Lung microvascular endothelial cell (primary cell): ENCODE measurements around the gene GPR61. TPM values are rescaled to one million over a fixed set of nuclear protein-coding genes. Genes with fewer than 3 reads are reported as not detected.
A peak's percentile ranks its signal among the peaks of the same experiment; 100 is the strongest.

ENCODE experiments used
- DNase-seq, 2 donors: peaks; one replicate each; pipeline versions ENCODE4 v3.0.0 to v3.0.0-alpha.2; 2010; ENCODE audit warnings: low read depth in 2 of 2
- total RNA-seq: library from RNA; depleted of rRNA; stranded (reverse); fragments of >200 nt; gene quantifications from 2 replicates; pipeline ENCODE4 v1.2.1, GENCODE V29; 2014

The GPR61 gene
- total RNA-seq, 1 donor from 2014 or later = 0.20 TPM

DNA sequence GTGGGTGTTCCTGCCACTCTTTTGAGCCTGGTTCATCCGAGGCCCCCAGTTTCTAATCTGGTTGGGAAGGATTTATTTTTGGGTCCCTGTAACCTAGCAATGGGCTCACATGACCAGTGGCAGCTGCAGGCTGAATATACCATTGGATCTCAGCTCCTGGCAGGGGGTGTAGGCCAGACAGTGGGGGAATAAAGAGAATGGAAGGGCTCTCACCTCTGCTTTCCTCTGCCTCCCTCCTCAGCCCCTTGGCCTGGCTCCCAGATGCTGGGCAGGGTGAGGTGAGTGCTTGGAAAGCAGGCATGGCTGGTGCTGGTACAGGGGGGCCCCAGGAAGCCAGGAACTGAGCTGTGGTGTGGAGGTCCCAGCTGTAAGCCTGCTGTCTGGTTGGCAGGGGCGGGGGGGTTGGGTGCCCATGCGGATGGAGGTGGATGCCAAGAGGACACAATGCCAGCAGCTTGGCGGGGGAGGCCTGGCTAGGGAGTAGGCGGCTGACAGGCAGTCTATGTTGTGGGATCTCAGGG lies 3.6 kb upstream of the GPR61 start:
- DNase-seq = no peak

DNA sequence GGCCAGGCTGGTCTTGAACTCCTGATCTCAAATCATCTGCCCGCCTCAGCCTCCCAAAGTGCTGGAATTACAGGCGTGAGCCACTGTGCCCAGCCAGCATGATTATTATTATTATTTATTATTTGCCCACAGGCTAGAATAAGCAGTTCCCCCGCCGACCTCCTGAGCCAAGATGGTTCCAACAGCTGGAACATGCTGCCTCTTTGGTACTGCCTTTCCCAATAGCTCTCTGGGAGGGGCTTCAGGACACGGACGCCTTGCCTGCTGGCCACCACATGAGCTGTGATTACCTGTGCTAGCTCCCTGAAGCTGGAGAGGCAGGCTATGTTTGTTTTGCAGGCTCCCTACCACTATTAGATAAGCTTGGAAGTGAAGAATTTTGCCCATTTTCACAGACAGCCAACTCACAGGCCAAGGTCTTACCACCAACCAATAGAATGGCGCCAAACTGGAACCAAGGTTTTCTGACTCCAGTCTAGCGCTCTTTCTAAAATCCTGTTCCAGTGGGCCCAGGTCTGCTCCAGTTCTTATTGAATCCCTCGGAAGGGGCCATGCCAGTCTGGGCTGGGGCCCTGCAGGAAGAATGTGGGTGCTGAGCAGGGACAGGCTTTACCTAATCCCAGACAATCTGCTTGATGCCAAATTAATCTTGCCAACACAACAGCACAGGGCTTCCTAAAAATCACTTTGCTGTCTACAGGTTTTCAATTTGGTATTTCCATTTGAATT lies 2.1 kb upstream of the GPR61 start:
- no peak for DNase-seq

DNA sequence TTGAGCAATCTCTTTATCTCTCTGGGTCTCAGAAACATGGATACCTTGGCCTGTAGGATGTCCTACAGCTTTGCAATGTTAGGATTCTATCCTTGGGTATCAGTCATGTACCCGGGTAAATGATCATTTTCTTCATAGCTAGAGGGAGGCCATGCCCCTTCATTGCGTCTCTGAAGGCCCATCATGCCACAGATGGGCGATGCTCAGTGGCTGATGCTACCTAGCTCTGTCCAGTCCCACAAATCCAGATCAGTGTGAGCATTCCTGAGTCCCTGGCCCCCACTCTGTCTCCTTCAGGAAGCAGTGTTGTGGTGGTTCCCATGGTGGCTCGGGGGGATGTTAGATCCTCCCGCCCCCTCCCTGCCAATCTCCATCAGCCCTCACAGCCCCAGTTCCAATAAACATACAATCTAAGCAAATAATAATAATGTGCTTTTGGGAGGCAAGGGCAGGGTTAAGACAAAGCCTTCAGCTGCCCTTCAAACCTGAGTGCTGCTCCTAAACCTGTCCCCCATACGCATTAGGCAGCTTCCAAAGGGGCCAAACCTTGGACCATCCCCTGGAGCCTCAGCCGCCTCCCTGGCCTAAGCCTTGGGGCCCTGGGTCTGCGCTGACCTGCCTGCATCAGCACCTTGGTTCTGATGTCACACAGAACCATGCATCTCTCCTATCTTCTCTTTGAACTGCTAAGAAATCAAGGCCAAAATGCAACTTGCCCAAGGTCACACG lies 681 bp upstream of the GPR61 start:
- no peak for DNase-seq

DNA sequence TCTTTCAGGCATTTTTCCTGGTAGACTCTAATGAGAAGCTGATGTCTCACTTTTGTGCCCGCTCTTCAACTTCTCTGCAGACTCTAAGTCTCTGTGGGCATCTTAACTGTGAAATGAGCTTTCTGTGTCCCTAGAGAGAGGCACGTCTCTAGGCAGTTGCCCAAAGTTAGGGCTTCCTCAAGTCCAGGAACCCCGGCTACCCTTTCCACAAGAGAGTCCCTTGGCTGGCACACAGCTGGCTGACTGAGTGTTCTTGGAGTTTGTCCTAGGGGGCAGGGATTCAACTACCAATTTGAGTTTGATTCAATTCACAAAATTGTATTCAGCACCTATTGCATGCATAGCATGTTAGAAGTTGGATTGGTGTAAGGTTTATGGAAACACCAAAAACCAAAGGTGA lies 1.4 kb downstream of the GPR61 start:
- no peak for DNase-seq

DNA sequence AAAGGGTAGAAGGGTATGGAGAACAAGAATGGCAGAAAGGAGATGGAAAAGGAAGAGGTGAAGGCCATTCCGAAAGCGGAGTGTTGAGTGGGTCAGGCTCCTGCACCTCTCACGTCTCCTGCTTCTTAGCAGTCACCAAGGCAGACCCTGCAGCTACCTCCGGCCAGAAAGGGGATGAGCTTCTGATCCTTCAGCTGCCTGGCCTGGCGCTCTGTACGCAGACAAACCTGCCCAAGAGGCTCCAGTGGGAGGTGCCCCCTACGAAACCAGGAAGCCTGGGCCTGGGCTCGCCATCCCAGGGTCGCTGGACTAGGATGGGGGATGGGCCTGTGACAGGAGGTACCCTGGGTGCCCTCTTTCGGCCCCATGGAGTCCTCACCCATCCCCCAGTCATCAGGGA lies 3.0 kb downstream of the GPR61 start:
- no peak for DNase-seq

DNA sequence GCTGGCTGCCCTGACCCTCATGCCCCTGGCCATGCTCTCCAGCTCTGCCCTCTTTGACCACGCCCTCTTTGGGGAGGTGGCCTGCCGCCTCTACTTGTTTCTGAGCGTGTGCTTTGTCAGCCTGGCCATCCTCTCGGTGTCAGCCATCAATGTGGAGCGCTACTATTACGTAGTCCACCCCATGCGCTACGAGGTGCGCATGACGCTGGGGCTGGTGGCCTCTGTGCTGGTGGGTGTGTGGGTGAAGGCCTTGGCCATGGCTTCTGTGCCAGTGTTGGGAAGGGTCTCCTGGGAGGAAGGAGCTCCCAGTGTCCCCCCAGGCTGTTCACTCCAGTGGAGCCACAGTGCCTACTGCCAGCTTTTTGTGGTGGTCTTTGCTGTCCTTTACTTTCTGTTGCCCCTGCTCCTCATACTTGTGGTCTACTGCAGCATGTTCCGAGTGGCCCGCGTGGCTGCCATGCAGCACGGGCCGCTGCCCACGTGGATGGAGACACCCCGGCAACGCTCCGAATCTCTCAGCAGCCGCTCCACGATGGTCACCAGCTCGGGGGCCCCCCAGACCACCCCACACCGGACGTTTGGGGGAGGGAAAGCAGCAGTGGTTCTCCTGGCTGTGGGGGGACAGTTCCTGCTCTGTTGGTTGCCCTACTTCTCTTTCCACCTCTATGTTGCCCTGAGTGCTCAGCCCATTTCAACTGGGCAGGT lies 3.8 kb downstream of the GPR61 start:
- DNase-seq = no peak

DNA sequence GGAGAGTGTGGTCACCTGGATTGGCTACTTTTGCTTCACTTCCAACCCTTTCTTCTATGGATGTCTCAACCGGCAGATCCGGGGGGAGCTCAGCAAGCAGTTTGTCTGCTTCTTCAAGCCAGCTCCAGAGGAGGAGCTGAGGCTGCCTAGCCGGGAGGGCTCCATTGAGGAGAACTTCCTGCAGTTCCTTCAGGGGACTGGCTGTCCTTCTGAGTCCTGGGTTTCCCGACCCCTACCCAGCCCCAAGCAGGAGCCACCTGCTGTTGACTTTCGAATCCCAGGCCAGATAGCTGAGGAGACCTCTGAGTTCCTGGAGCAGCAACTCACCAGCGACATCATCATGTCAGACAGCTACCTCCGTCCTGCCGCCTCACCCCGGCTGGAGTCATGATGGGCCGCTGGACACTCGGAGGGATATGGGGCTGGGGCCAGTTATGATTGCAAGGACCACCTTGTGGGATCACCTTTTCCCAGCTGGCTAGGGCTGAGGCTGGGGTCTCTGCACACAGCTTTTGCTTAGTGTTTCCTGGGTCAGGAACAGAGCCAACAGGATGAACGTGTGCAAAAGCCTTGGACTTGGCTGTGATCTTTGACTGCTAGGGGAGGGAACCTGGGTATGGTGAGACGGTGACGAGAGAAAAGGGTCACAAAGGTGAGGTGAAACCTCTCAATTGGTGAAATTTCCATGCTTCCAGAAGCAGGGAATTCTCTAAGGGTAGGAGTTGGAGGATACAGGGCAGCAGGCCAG lies 4.5 kb downstream of the GPR61 start:
- no peak for DNase-seq

DNA sequence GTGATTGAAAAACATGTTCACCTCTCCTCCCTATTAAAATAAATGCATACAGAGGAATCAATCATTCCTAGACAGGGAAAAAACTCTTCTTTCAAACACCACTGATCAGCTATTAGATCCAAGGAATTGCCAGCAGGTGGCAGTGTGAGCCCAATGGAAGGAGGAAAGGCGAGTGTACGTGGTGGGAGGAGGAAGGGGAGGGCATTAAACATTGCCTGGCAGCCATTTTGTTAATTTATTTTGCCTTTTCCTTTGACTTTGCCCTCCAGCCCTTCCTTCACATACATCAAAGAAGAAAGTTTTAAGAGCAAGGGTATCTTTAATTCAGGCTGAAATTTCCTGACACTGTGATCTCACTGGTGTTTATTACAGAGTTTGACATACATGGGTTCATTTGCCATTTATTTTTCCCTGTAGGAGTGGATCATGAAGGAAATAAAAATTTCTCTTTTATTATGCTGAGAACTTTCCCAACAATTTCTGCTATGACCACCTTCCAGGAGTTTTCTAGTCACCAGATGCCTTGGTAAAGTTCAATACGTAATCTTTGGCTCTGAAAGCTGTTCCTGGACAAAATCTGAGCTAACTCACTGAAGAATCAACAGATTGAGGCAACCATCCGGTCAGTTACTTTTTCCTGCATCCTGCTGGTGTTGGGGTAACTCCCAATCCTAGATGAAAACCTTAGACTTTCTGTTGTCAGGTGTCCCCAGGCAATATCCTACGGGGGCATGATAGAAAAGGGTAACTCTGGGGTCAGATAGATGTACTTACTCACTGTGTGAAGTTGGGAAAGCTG lies 6.8 kb downstream of the GPR61 start:
- DNase-seq = peak; percentile 90 to 93

DNA sequence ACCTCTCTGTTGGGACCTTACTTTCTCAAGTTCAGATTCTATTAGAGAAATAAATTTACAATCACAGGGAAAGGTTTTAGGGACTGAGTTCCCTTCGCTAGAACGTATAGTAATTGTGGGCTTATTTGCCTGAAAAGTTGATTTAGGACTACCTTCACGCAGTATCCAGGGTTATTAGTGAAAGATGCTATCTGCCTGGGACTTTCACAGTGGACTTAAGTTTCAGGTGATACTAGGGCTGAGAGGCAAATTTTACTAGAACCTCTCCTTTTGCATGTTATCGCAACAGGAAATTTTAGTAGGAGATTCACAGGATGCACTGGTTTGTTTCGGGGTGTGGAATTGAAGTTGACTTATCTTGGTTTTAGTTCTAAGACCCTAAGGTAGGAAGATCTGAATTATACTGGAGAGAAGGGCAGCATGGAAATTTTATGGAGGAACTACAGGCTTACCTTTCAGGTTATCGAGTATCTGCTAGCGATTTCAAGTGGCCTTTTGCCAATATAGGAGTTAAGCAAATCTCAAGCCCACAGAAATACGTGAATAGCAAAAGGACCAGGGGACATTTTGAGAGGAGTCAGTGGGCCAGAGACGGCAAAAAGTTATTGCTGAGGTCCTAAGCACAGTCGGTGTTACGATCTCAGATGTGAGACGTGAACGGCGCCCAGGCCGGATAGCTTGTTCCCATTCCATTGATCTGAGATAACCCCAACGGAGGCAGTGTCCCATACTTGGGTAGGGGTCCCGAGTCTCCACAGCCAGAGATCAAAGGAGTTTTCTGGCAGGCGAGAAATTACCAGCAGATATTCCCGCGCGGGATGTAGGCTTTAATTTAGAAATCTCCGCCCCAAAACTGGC lies 8.0 kb downstream of the GPR61 start:
- DNase-seq = peak; percentile 41 to 46

DNA sequence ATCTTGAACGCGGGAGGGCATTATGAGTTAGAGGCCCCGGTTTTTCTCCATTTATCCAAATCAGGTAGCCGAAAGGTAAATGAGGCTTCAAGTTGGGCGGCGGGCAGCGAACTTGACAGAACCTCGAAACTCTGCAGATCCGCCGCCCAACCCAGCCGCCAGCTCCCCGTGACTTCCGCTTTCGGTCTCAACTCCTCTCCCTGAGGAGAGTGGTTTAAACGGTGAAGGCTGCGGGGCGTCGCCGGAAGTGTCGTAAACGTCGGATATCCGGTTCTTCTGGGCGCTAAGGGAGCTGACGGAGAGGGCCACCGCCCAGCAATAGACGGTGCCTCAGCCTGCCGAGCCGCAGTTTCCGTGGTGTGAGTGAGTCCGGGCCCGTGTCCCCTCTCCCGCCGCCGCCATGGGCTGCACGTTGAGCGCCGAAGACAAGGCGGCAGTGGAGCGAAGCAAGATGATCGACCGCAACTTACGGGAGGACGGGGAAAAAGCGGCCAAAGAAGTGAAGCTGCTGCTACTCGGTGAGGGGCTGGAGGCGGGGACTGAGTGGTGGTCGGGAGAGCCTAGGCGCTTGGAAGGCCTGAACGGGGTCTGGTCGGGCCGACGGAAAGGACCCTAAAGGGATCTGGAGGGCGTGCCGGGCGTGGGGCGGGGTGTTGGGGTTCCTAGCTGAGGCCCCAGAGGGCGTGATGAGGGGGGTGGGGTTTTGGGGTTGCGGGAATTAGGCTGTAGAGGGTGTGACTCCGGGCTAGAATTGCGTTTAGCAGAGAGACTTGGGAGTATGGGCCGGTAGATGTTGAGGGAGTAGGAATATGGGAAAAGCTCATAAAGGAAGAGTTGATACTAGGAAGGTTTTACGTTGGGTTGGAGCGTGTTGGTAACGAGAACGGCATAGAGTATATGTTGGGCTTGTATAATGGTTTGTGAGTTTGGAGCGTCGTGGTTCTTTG lies 8.9 kb downstream of the GPR61 start, which contains the start of gene GNAI3:
TSS of gene GNAI3 (plus strand) at position 295 of the 947 bp plus-strand sequence. CDS start at position 401, 106 bp downstream.
- peak; percentile 92 to 97 for DNase-seq

DNA sequence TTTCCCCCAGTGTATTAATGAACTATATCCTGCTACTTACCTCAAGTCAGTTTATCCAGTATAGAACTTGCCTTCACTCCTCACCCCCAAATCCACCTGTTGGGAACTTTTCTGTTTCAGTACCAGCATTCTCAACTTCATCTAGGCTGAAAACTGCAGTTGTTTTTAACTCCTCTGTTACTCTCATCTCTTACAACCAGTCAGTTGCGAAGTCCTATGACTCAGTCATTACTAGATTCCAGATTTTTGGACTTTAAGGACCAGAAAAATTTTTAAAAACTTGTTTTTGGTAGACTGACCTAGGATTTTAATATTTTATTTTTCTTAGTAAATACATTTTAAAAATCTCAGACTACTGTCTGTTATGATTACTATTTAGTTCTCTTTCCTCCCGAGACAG lies 16.9 kb downstream of the GPR61 start:
- no peak for DNase-seq

DNA sequence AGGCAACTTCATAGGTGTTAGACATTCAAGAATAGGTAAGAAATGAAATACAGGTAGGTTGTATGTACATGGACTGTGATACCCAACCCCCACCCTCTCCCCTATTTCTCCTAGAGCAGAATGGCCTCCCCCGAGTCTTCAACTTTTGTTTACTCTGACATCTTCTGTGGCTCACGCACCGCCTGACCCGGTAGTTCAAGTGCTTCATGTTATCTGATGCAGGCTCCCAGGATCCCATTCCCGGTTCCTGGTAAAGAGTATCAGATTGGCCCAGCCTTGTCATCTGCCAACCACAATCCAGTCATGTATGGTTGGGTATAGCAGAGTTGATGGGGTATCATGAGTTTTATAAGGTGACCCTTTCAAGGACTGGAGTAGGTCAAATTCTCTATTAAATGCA lies 17.8 kb downstream of the GPR61 start:
- no peak for DNase-seq

DNA sequence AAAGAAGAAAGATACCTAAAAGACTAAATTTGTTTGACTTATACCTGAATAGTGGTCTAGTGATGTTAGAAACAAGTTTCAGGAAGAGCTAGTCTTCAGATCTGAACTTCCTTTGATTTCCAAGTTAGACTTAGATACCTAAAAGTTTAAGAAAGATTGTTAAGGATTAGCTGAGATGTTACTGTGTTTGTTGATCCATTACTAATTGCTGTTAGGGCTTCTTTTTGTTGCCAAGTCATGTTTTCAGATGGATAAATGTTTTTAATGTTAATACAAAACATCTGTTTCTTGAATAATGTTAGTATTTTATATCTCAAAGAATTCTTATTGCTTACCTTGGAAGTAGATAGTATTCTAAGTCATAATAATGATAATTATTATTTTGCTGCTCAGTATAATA lies 20.3 kb downstream of the GPR61 start:
- DNase-seq = no peak

DNA sequence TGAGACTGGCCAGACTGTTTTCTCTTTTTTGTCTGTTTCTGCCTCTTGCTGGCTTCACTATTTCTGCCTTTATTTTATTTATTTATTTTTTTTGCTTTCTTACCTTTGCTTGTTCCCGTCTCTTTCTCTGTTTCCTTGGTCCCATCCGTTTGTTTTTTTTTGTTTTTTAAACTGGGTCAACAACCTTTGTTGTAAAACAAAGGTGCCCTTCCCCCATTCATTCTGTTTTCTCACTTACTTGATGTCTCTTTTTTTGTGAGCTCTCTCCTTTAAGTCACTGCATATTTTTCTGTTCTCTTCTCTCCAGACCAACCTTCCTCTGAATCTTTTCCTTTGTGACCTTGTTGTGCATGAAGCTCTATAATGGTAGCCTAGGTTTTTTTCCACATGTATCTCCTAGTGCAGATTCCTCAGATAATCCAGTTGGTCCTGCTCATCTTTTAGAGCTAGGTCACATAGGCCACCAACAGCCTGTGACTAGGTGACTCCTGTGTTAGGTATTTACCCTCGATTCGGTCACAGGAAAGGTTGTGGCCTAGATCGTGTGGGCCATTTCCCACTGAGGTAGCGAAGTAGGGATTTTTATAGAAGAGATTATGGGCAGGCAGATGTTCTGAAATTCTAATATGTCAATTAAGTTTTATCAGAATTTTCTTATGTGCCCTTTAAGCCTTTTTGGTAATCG lies 24.7 kb downstream of the GPR61 start:
- DNase-seq = no peak

DNA sequence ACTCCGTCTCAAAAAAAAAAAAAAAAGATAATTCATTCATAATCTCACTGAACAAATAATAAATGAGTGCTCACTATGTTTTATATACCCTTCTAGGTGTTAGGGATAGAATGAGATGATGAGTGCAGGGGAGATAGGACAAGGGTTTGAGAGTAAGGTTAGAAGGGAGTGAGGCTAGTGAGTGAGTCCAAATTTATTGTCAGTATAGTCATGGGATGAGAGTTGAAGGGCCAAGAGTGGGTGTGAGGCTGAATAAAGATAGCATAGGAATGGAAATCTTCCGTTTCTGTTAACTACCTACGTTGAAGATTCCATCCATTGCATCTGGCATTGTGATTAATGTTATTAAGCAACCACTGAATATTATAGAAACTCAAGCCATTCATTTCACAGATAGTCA lies 25.6 kb downstream of the GPR61 start:
- DNase-seq = no peak

DNA sequence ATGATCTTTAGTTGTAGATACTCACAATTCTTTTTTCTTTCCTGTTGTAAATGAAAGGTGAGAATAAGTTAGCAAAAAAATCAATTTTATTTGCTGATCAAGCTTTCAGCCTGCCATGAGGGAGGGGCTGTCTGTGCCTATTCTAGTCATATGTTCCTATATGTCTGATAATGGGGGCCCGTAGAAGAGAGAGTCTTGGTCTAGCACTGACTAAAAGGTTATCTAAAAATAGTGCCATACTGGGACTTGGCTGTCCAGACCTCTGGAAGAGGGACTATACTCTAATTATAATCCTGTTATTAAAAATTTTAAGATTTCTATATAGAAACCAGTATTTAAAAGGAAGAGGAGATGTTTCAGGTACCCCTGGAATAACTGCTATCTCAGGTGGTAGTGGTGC lies 27.3 kb downstream of the GPR61 start:
- DNase-seq = no peak

DNA sequence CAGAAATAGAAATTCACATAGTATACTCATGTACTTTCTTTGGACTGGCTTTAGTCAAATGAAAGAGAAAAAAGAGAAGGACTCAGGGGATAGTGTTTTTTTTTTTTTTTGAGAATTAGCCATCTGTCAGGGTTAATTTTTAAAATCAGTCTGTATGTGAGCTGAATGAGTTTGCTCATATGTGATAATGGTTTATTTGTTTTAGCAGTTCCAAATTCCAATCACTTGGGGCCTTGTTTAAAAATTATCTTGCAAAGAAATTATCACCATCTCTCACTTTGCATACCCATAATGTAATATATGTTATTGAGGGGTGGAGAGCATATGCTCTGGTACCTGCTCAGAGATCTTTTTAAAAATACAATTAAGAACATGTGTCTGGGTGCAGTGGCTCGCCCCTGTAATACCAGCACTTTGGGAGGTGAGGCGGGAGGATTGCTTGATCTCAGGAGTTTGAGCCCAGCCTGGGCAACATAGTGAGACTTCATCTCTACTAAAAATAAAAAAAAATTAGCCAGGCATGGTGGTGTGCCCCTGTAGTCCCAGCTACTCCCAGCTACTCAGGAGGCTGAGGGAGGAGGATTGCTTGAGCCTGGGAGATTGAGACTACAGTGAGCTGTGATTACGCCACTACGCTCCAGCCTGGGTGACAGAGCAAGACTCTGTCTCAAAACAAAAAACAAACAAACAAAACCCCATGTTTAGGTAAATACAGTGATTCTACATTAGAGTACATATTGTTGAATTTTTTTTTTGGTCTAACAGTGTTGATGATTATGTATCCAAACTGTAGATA lies 28.4 kb downstream of the GPR61 start:
- no peak for DNase-seq
